PC-3 (cell line): ENCODE data around the gene PRXL2A. TPM values are rescaled to one million over a fixed set of nuclear protein-coding genes. Genes with fewer than 3 reads are reported as not detected.

ENCODE experiments used
- ATAC-seq: fragments of 200-7000 bp; cut with Tn5 transposase; 2 replicates; pipeline ENCODE4 v1.9.1; 2020; ENCODE audit warnings: mild to moderate bottlenecking, moderate library complexity
- BruUV-seq: library from RNA; stranded (reverse); fragments of 400-500 nt; replicated peaks from 2 replicates; lab custom pipeline; 2021; lab: Mats Ljungman, UMichigan
- CTCF ChIA-PET: fragments of 300-600 bp; sonication (Branson Sonifier 250); formaldehyde crosslinking; loops from one replicate; lab custom pipeline; 2022; ENCODE audit warnings: antibody characterized with exemption; lab: Charles Lee
- POLR2A ChIA-PET: fragments of 300-600 bp; sonication (Branson Sonifier 250); formaldehyde crosslinking; loops from one replicate; lab custom pipeline; 2022; ENCODE audit warnings: antibody characterized with exemption; ENCODE audit not compliant: unreplicated experiment; lab: Charles Lee
- DNase-seq: peaks from one replicate; pipeline ENCODE4 v3.0.0-alpha.2; 2015
- H2AFZ ChIP-seq: fragments of 300-600 bp; sonication (generic); 2 replicates; pipeline ENCODE4 v1.6.0; 2016; ENCODE audit warnings: antibody characterized with exemption, low read length
- H3F3A ChIP-seq: fragments of 300-600 bp; sonication (generic); one replicate; pipeline ENCODE4 v1.6.0; 2017; ENCODE audit warnings: antibody characterized with exemption, low read length, control low read depth, mild to moderate bottlenecking; ENCODE audit not compliant: unreplicated experiment
- H3K27ac ChIP-seq: fragments of 300-600 bp; sonication (generic); 2 replicates; pipeline ENCODE4 v1.5.1; 2016; ENCODE audit warnings: mild to moderate bottlenecking, low read length
- H3K27me3 ChIP-seq: fragments of 300-600 bp; sonication (generic); 2 replicates; pipeline ENCODE4 v1.6.1; 2016; ENCODE audit warnings: low read length, mixed read lengths
- H3K36me3 ChIP-seq: fragments of 300-600 bp; sonication (generic); 2 replicates; pipeline ENCODE4 v1.6.1; 2016; ENCODE audit warnings: low read depth, mixed run types, low read length, mixed read lengths
- H3K4me1 ChIP-seq: fragments of 300-600 bp; sonication (generic); 2 replicates; pipeline ENCODE4 v1.5.1; 2016; ENCODE audit warnings: low read length; ENCODE audit not compliant: insufficient read depth
- H3K4me2 ChIP-seq: fragments of 300-600 bp; sonication (generic); 2 replicates; pipeline ENCODE4 v1.6.0; 2016; ENCODE audit warnings: low read length
- H3K4me3 ChIP-seq: fragments of 300-600 bp; sonication (generic); 2 replicates; pipeline ENCODE4 v1.5.1; 2016; ENCODE audit warnings: mild to moderate bottlenecking, low read length, mixed read lengths
- H3K79me2 ChIP-seq: fragments of 300-600 bp; sonication (generic); 2 replicates; pipeline ENCODE4 v1.6.1; 2017; ENCODE audit warnings: low read length, mixed read lengths
- H3K9ac ChIP-seq: fragments of 300-600 bp; sonication (generic); 2 replicates; pipeline ENCODE4 v1.6.0; 2016; ENCODE audit warnings: mild to moderate bottlenecking, low read length
- H3K9me2 ChIP-seq: fragments of 300-600 bp; sonication (generic); replicated peaks from 2 replicates; pipeline ENCODE4 v1.6.1; 2016; ENCODE audit warnings: mixed run types, low read length, mixed read lengths
- H3K9me3 ChIP-seq: fragments of 300-600 bp; sonication (generic); 2 replicates; pipeline ENCODE4 v1.6.1; 2016; ENCODE audit warnings: low read length, mixed read lengths
- H4K20me1 ChIP-seq: fragments of 300-600 bp; sonication (generic); 2 replicates; pipeline ENCODE4 v1.6.1; 2016; ENCODE audit warnings: low read length, mixed read lengths
- EZH2 ChIP-seq: fragments of 300-600 bp; sonication (generic); IDR thresholded peaks from one replicate; pipeline ENCODE4 v1.6.1; 2017; ENCODE audit warnings: antibody characterized with exemption, mild to moderate bottlenecking, low read length; ENCODE audit not compliant: unreplicated experiment
- EZH2phosphoT487 ChIP-seq: fragments of 300-600 bp; sonication (generic); IDR thresholded peaks from 2 replicates; pipeline ENCODE4 v1.6.1; 2018; ENCODE audit warnings: mild to moderate bottlenecking, antibody characterized with exemption, low read length, borderline replicate concordance
- intact Hi-C: fragments of 100-400 bp; cut with micrococcal nuclease; formaldehyde crosslinking; loops from 2 replicates; pipeline ENCODE4 v1.9.0; 2023
- total RNA-seq: library from RNA; depleted of rRNA; stranded (reverse); fragments of >200 nt; gene quantifications from 2 replicates; pipeline ENCODE4 v1.2.3, GENCODE V29; 2014
- TF ChIP-seq, protein P1 (sequence below): fragments of 300-600 bp; sonication (generic); conservative IDR thresholded peaks from 2 replicates; pipeline ENCODE4 v1.5.1; 2017; ENCODE audit warnings: antibody characterized with exemption, low read depth, mild to moderate bottlenecking, low read length

Gene PRXL2A
- total RNA-seq, 1 experiment from 2014 or later, result not detected

DNA sequence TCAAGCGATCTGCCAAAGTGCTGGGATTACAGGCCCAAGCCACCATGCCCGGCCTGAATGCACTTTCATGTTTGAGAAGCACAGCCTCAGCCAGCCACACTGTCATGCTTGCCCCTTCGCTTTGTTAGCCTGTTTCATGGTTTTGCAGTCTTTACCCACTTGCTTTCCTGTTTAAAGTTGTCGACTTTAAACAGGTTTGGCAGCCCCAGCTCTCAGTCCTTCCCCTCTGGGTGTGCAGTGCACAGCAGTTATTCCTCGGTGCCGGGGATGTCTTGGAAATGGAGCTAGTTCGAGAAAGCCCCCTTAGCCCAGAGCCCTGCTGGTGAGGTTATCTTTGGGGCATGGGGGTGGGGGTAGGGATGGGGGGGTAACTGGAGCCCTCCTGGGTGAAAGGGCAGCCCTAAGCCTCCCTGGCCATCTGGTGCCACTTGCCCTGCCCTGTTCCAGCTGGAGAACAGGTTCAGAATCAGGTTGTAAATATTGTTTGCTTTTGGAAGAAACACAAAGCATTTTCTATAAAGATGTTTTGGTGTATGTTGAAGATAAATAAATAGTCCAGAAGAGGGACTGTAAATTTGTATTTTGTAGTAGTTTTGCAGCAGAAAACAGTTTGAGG, 60.6 kb downstream of the PRXL2A start:
- H3K27me3 ChIP-seq, result no peaks in the 10 kb centered on the region
- no peak for DNase-seq
- H3K9me2 ChIP-seq, result no peaks in the 10 kb centered on the region
- intact Hi-C loops, result no loop called here
- H3K27ac ChIP-seq, result no peak overlapping the region
- no peaks in the 10 kb centered on the region for H3K9me3 ChIP-seq
- no peak overlapping the region for H3K9ac ChIP-seq
- no TSS peak for BruUV-seq
- H3K4me2 ChIP-seq, result no peak overlapping the region
- CTCF ChIA-PET, result no interaction called here
- no peak overlapping the region for H2AFZ ChIP-seq
- no peaks in the 10 kb centered on the region for H3F3A ChIP-seq
- no peak for ATAC-seq
- H3K4me3 ChIP-seq, result no peak overlapping the region
- no peaks in the 10 kb centered on the region for H4K20me1 ChIP-seq
- no peaks in the 10 kb centered on the region for H3K79me2 ChIP-seq
- no peaks in the 10 kb centered on the region for H3K4me1 ChIP-seq
- H3K36me3 ChIP-seq, result no peaks in the 10 kb centered on the region
- POLR2A ChIA-PET, result no interaction called here
- TF ChIP-seq, protein P1, sequence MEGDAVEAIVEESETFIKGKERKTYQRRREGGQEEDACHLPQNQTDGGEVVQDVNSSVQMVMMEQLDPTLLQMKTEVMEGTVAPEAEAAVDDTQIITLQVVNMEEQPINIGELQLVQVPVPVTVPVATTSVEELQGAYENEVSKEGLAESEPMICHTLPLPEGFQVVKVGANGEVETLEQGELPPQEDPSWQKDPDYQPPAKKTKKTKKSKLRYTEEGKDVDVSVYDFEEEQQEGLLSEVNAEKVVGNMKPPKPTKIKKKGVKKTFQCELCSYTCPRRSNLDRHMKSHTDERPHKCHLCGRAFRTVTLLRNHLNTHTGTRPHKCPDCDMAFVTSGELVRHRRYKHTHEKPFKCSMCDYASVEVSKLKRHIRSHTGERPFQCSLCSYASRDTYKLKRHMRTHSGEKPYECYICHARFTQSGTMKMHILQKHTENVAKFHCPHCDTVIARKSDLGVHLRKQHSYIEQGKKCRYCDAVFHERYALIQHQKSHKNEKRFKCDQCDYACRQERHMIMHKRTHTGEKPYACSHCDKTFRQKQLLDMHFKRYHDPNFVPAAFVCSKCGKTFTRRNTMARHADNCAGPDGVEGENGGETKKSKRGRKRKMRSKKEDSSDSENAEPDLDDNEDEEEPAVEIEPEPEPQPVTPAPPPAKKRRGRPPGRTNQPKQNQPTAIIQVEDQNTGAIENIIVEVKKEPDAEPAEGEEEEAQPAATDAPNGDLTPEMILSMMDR, result no peak
- TF ChIP-seq EZH2phosphoT487 (no peak), EZH2 (no peak)

DNA sequence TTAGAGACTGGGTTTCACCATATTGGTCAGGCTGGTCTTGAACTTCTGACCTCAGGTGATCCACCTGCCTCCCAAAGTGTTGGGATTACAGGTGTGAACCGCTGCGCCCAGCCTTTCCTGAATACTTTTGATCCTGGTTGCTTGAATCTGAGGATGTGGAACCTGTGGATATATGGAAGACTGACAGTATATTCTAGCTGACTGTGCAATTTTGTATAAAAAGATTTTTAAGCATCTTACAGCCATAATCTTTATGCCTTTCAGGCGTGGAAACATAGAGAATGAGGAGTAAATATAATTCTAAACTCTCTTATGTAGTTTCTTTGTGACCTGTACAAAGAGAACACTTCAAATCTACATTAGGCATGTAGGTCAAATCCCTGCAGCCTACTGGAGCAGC, 61.9 kb downstream of the PRXL2A start:
- CTCF ChIA-PET, result no interaction called here
- no peaks in the 10 kb centered on the region for H3K4me1 ChIP-seq
- no peak overlapping the region for H3K4me3 ChIP-seq
- no TSS peak for BruUV-seq
- H3K27me3 ChIP-seq, result no peaks in the 10 kb centered on the region
- H3F3A ChIP-seq, result no peaks in the 10 kb centered on the region
- H3K9ac ChIP-seq, result no peak overlapping the region
- H3K9me2 ChIP-seq, result no peaks in the 10 kb centered on the region
- H3K4me2 ChIP-seq, result no peak overlapping the region
- no peak overlapping the region for H2AFZ ChIP-seq
- TF ChIP-seq EZH2phosphoT487, result no peak
- TF ChIP-seq, protein P1, result no peak
- TF ChIP-seq EZH2, result no peak
- DNase-seq (no peak), ATAC-seq (no peak)
- H4K20me1 ChIP-seq, result no peaks in the 10 kb centered on the region
- POLR2A ChIA-PET, result no interaction called here
- H3K27ac ChIP-seq, result no peak overlapping the region
- intact Hi-C loops, result no loop called here
- no peaks in the 10 kb centered on the region for H3K79me2 ChIP-seq
- H3K9me3 ChIP-seq, result no peaks in the 10 kb centered on the region
- no peaks in the 10 kb centered on the region for H3K36me3 ChIP-seq

DNA sequence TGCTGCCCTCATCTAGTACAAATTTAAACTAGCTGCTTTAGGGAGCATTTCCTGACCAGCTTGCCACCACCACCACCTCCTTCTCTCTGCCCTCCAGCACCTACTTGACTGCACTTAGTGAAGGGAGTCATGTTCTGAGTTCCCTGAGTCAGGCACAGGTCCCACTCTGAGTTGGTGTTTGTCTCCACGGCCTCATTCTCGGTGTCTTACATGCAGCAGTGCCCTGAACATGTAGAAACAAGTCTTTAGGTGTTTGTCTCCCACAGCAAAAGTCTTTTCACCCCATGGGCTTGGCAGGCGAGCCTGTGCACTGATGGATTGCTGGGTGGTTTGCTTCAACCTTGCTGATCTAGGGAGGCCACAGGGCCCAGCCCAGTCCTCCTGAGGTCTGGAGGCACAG, 62.6 kb downstream of the PRXL2A start:
- Histone ChIP-seq H3K36me3 (no peaks in the 10 kb centered on the region), H3K4me1 (no peaks in the 10 kb centered on the region), H3K27ac (no peak overlapping the region), H2AFZ (no peak overlapping the region), H3K9me3 (no peaks in the 10 kb centered on the region), H3K9me2 (no peaks in the 10 kb centered on the region), H3K79me2 (no peaks in the 10 kb centered on the region), H3K27me3 (no peaks in the 10 kb centered on the region), H3K4me2 (no peak overlapping the region), H4K20me1 (no peaks in the 10 kb centered on the region), H3F3A (no peaks in the 10 kb centered on the region), H3K9ac (no peak overlapping the region), H3K4me3 (no peak overlapping the region)
- ATAC-seq (no peak), DNase-seq (no peak)
- TF ChIP-seq, protein P1, result no peak
- TF ChIP-seq EZH2phosphoT487, result no peak
- TF ChIP-seq EZH2, result no peak
- POLR2A ChIA-PET, result no interaction called here
- intact Hi-C loops, result no loop called here
- no TSS peak for BruUV-seq
- CTCF ChIA-PET, result no interaction called here
